GM18498 (cell line): ENCODE measurements around the gene PALM3.

Source experiments
- ATAC-seq: cut with Tn5 transposase; IDR thresholded peaks from one replicate; pipeline ENCODE4 v1.9.1; 2021; ENCODE audit warnings: mild to moderate bottlenecking, moderate library complexity; ENCODE audit not compliant: unreplicated experiment

The PALM3 gene

GRCh38 chr19:14089662-14090508 lies 28.0 kb upstream of the PALM3 start:
- ATAC-seq: peak; percentile 27

DNA sequence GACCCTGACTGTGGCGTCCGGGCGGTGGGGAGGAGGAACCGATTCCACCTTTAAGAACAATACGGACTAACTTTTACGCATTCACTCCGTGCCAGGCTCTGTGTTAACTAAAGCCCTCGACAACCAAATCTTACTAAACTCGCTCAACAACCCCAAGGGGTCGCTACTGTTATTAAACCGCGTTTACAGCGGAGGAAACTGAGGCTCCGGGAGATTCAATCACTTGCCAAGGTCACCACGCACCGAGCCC lies 27.5 kb upstream of the PALM3 start:
- no peak for ATAC-seq

- ATAC-seq: no peak
Observed at GRCh38 chr19:14088634-14089411, 26.9 kb upstream of the PALM3 start.

- no peak for ATAC-seq
Observed at GRCh38 chr19:14086098-14086497, 24.2 kb upstream of the PALM3 start.

DNA sequence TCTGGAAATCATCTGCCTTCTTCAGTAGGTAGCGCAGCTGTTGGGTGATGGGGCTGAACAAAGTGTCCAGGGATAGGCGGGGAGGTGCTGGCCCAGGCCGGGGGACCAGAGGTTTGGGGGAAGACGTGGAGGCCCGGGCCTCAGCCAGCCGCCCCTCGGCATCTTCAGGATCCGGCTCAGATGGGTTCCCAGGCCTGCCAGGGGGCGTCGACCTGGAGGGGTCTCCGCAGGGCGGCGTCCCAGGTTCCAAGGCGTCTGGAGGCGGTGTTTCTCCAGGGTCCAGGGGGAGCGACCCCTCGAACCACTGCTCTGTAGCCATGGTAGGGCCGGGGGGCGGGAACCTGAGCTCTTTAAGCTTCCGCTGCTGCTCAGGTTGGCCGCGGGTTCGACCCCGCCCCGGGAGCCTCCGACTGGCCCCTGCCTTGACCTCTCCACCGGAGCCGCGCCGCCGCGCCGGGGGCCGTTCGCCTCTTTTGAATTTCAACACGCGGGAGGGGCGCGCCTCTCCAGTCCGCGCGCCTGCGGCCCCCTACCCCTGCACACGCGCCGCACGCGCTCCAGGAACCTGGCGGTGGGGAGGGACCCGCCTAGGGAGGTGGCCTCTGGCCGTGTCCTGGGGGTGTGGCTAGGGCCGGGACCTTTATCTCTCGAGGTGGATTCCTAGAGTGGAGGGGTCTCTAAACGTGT lies 23.6 kb upstream of the PALM3 start, which contains the start of gene C19orf67:
C19orf67 (minus strand) TSS at position 475 of the 687 bp plus-strand sequence; CDS start at position 319, 156 bp downstream.
- no peak for ATAC-seq

- ATAC-seq: no peak
Observed at GRCh38 chr19:14082675-14082960, 20.7 kb upstream of the PALM3 start.

DNA sequence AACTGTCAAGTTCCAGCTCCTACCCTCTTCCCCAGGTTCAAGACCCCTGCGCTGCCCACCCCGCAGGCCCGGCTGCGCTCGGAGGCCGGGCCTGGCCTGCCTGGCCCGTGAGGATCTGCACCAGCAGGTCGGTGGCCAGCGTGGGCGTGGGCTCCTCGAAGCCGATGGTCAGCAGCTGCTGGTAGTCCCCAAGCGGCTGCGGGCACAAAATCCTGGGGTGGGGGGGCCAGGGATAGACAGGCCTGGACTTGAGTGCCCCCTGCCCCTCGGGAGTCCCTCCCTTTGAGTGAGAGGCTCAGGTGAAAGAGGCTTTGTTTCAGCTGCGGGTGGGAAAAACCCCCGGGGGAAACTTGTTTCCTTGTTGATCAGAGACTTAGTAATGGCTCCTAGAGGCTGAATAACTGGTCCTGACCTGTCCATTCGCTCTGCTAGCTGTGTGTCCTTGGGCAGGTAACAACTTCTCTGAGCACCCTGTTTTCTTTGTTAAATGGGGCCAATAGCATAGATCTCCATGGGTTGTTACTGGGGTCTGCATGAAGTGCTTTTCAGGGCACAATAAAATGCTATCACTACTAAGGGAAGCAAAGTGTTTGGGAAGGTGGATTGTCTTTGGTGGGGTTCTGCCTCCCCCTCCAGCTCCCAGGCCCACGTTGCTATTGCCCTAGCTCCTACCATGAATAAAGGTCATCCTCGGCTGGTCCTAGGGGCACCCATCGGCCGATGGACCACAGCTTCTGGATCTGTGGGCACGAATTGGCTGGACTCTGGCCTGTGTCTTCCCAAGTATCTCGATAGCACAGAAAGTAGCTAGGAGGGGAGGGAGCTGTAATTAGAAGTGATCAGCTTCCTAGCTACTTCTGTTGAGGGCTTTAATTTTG lies 20.2 kb upstream of the PALM3 start:
- no peak for ATAC-seq

DNA sequence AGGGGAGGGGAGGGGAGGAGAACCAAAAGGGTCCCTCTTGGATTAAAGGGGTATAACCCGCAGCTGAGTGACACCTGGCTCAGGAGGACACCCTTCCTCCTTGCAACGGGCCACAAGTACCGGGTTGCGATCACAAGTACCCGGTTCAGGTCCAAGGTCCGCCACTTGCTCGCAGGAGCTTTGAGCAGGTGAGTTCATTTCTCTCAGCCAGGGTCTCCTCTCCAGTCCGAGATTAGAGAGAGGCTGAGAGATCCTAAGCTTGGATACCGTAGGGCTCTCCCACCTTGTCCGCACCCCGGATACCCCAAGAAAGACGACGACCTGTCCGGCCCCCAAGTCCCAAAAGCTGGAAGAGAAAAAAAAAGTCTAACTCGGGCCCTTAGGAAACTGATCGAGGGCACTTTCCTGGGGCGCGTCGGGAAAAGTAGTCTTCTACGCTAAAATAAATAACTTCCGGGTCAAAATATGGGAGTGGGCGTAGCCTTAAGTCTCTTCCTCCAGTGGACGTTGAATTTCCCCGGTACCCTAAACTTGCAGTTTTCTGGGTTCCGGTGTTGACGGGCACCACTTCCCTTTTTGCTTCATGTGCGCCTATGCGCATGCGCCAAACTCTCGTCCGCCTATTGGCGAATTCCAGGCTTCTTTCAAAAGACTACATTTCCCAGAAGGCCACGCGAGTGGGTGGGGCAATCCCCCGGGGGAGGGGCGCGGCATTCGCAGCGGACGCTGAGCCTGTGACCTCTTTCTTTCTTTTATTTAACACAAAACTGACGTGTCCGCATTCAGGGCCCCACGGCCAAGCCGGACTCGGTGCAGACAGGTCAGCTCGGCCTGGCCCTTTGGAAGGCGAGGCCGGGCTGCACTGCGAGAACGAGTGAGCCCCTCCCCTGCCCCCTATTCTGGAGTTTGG lies 19.3 kb upstream of the PALM3 start:
- ATAC-seq: peak; percentile 80

DNA sequence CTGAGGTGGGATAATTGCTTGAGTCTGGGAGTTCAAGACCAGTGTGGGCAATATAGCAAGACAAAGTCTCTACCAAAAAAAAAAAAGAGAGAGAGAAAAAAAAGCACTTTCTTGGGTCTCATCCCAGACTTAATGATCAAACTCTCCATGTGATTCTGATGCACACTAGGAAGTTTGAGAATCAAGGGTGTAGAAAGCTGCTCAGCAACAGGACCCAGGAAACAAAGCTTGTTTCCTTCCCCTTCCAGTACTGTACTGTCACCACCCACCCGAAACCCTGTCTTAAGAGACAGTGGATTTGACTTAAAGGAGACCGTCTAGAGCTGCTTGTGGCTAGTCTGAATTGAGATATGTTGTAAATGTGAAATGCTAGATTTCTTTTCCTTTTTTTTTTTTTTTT lies 16.5 kb upstream of the PALM3 start:
- no peak for ATAC-seq

DNA sequence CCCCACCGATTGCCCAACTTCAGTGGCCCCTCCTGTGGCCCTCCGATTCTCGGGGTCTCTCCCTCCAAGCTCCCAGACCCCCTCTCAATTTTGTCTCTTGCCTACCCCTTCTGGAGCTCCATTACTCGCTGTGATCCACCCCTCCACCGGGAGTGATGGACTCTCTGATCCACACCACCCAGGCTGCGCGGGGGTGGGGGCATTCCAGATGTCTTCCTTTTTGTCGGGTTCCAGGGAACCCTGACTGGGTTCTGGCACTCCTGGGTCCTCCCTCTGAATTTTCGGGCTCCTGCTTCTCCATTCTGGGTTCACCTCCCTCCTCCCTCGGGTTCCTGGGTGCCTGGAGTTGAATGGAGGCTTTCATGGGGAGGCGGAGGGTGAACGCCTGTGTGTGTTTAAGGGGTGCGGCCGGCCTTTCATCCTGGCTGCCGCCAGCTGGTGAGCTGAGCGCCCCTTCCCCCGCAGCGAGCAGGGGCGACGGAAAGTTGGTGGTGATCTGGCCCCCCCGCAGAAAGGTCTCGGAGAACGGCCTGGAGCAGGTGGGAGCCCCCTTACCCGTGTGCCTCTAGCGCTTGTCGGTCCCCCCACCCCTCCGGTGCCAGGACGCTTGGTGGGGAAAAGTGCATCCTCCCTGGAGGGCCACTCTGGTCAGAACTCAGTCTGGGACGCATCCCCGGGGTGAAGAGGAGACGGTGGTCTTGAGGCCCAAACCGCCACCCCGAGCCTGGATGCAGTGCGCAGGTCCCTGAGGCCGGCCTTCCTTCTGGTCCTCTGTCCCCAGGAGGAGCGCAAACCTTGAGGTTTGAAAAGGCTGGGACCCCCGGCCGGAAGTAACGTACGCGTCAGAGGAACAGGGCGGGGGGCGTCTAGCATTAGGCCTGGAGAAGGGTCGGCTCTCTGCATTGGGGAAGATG lies 12.3 kb upstream of the PALM3 start:
- ATAC-seq: no peak

- peak; percentile 55 for ATAC-seq
Observed at GRCh38 chr19:14073261-14073924, 11.5 kb upstream of the PALM3 start.

- ATAC-seq: peak; percentile 36
Observed at GRCh38 chr19:14072535-14073260, 10.8 kb upstream of the PALM3 start, which contains the start of gene MISP3. Gene MISP3 (plus strand): TSS chr19:14072786. CDS start chr19:14073310, 524 bp downstream.

GRCh38 chr19:14070268-14071050 lies 8.6 kb upstream of the PALM3 start:
- no peak for ATAC-seq

- ATAC-seq: no peak
Observed at GRCh38 chr19:14066134-14066533, 4.3 kb upstream of the PALM3 start.

DNA sequence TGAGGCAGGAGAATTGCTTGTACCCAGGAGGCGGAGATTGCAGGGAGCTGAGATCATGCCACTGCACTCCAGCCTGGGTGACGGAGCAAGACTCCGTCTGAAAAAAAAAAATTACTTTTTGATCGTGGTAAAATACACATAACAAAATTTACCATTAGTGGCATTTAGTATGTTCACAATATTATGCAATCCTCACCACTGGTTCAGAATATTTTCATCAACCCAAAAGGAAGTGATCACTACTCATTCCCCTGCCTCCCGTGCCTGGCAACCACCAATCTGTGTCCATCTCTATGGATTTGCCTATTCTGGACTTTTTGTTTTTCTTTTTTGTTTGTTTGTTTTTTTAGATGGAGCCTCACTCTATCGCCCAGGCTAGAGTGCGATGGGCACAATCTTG lies 1.2 kb upstream of the PALM3 start:
- ATAC-seq: no peak

DNA sequence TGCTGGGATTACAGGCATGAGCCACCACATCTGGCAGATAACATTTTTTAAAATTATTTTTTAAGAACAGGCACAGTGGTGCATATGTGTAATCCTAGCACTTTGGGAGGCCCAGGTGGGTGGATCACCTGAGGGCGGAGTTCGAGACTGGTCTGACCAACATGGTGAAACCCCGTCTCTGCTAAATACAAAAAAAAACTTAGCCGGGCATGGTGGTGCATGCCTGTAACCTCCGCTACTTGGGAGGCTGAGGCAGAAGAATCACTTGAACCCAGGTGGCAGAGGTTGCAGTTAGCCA lies 631 bp upstream of the PALM3 start:
- no peak for ATAC-seq
